GM23338 (cell line): Measurements from ENCODE around the gene CLCN6. TPM values are rescaled to one million over a fixed set of nuclear protein-coding genes. Genes with fewer than 3 reads are reported as not detected.
A peak's percentile ranks its signal among the peaks of the same experiment; 100 is the strongest.

Experiments
- ATAC-seq: fragments of 200-7000 bp; cut with Tn5 transposase; 3 replicates; pipeline ENCODE4 v1.9.1; 2020
- DNase-seq: peaks from one replicate; pipeline ENCODE4 v3.0.0-alpha.2; 2015; ENCODE audit warnings: low spot score
- H2AFZ ChIP-seq: fragments of 200-600 bp; sonication (generic); 2 replicates; pipeline ENCODE4 v1.8.0; 2016; ENCODE audit warnings: antibody characterized with exemption, mild to moderate bottlenecking, moderate library complexity
- H3F3A ChIP-seq: fragments of 200-600 bp; sonication (generic); replicated peaks from 2 replicates; pipeline ENCODE4 v1.8.0; 2017; ENCODE audit warnings: antibody characterized with exemption, mixed run types, low read depth
- H3K27ac ChIP-seq: fragments of 200-600 bp; sonication (generic); 2 replicates; pipeline ENCODE4 v1.6.1; 2016; ENCODE audit warnings: low read depth
- H3K27me3 ChIP-seq: fragments of 200-600 bp; sonication (generic); 2 replicates; pipeline ENCODE4 v1.8.0; 2016; ENCODE audit warnings: mild to moderate bottlenecking, mixed run types, moderate library complexity; ENCODE audit not compliant: insufficient read depth
- H3K36me3 ChIP-seq: fragments of 200-600 bp; sonication (generic); 2 replicates; pipeline ENCODE4 v1.8.0; 2016; ENCODE audit warnings: mild to moderate bottlenecking; ENCODE audit not compliant: insufficient read depth
- H3K4me1 ChIP-seq: fragments of 200-600 bp; sonication (generic); 2 replicates; pipeline ENCODE4 v1.8.0; 2016; ENCODE audit warnings: mild to moderate bottlenecking, moderate library complexity; ENCODE audit not compliant: insufficient read depth
- H3K4me2 ChIP-seq: fragments of 200-600 bp; sonication (generic); 2 replicates; pipeline ENCODE4 v1.7.1; 2017; ENCODE audit warnings: mixed run types
- H3K4me3 ChIP-seq: fragments of 200-600 bp; sonication (generic); 2 replicates; pipeline ENCODE4 v1.6.1; 2016; ENCODE audit warnings: mixed run types
- H3K79me2 ChIP-seq: fragments of 200-600 bp; sonication (generic); replicated peaks from 2 replicates; pipeline ENCODE4 v1.8.0; 2017; ENCODE audit warnings: mild to moderate bottlenecking; ENCODE audit not compliant: insufficient read depth
- H3K9me2 ChIP-seq: fragments of 200-600 bp; sonication (generic); 2 replicates; pipeline ENCODE4 v1.8.0; 2017; ENCODE audit not compliant: insufficient read depth
- H4K20me1 ChIP-seq: fragments of 200-600 bp; sonication (generic); replicated peaks from 2 replicates; pipeline ENCODE4 v1.8.0; 2017; ENCODE audit warnings: mild to moderate bottlenecking; ENCODE audit not compliant: insufficient read depth
- H3K27ac Mint-ChIP-seq: 2 replicates; pipeline ENCODE4 v1.8.0; 2020; ENCODE audit warnings: inconsistent platforms, mild to moderate bottlenecking, moderate library complexity, mixed read lengths
- H3K27me3 Mint-ChIP-seq: 3 replicates; pipeline ENCODE4 v1.8.0; 2022; ENCODE audit warnings: low read depth, mild to moderate bottlenecking, moderate library complexity, mixed read lengths, inconsistent platforms; ENCODE audit not compliant: insufficient read depth, poor library complexity
- H3K36me3 Mint-ChIP-seq: 3 replicates; pipeline ENCODE4 v1.8.0; 2021; ENCODE audit warnings: low read depth, mild to moderate bottlenecking, inconsistent platforms, moderate library complexity, mixed read lengths
- H3K4me1 Mint-ChIP-seq: 3 replicates; pipeline ENCODE4 v1.8.0; 2020; ENCODE audit warnings: mild to moderate bottlenecking, inconsistent platforms, mixed read lengths
- H3K4me3 Mint-ChIP-seq: 3 replicates; pipeline ENCODE4 v1.8.0; 2021; ENCODE audit warnings: moderate library complexity, mild to moderate bottlenecking, inconsistent platforms, mixed read lengths
- H3K9me3 Mint-ChIP-seq: 3 replicates; pipeline ENCODE4 v1.8.0; 2020; ENCODE audit warnings: moderate library complexity, mild to moderate bottlenecking, inconsistent platforms, mixed read lengths
- CREB1 ChIP-seq: fragments of 250-450 bp; sonication (Bioruptor Pico); IDR thresholded peaks from 2 replicates; pipeline ENCODE4 v1.5.0; 2020; ENCODE audit warnings: low read depth, mild to moderate bottlenecking, moderate library complexity
- CTCF ChIP-seq, 2 experiments: fragments of 200-600 bp in 1 of 2; sonication (generic) in 1 of 2; conservative IDR thresholded peaks; 2 replicates each; pipeline versions ENCODE4 v1.5.1 to v1.6.1; 2016 to 2017; ENCODE audit warnings: antibody characterized with exemption in 2 of 2, low read depth in 2 of 2, mild to moderate bottlenecking in 2 of 2, moderate library complexity in 1 of 2
- ETS1 ChIP-seq: IDR thresholded peaks from 2 replicates; pipeline ENCODE4 v1.6.1; 2016; ENCODE audit warnings: antibody characterized with exemption
- EZH2 ChIP-seq: fragments of 200-600 bp; sonication (generic); IDR thresholded peaks from one replicate; pipeline ENCODE4 v1.8.0; 2017; ENCODE audit warnings: antibody characterized with exemption, mild to moderate bottlenecking, low read depth; ENCODE audit not compliant: unreplicated experiment
- EZH2phosphoT487 ChIP-seq: fragments of 200-600 bp; sonication (generic); IDR thresholded peaks from one replicate; pipeline ENCODE4 v1.8.1; 2018; ENCODE audit warnings: antibody characterized with exemption; ENCODE audit not compliant: unreplicated experiment
- JUNB ChIP-seq: IDR thresholded peaks from one replicate; pipeline ENCODE4 v1.6.1; 2016; ENCODE audit warnings: antibody characterized with exemption; ENCODE audit not compliant: unreplicated experiment
- NANOG ChIP-seq: IDR thresholded peaks from 2 replicates; pipeline ENCODE4 v1.6.1; 2016; ENCODE audit warnings: antibody characterized with exemption, borderline replicate concordance
- POLR2AphosphoS5 ChIP-seq: IDR thresholded peaks from 2 replicates; pipeline ENCODE4 v1.6.1; 2016; ENCODE audit warnings: antibody characterized with exemption, low read depth
- REST ChIP-seq: IDR thresholded peaks from one replicate; pipeline ENCODE4 v1.6.1; 2018; ENCODE audit warnings: antibody characterized with exemption; ENCODE audit not compliant: unreplicated experiment
- STAT1 ChIP-seq: IDR thresholded peaks from one replicate; pipeline ENCODE4 v1.6.1; 2016; ENCODE audit warnings: antibody characterized with exemption; ENCODE audit not compliant: unreplicated experiment
- ZNF114 ChIP-seq: fragments of 250-450 bp; sonication (Bioruptor Pico); IDR thresholded peaks from 2 replicates; pipeline ENCODE4 v1.5.0; 2020; ENCODE audit warnings: mild to moderate bottlenecking, moderate library complexity
- ZNF331 ChIP-seq: fragments of 250-450 bp; sonication (Bioruptor Pico); IDR thresholded peaks from 2 replicates; pipeline ENCODE4 v1.5.0; 2020; ENCODE audit warnings: low read depth, mild to moderate bottlenecking, moderate library complexity
- ZNF462 ChIP-seq: fragments of 250-450 bp; sonication (Bioruptor Pico); IDR thresholded peaks from 2 replicates; pipeline ENCODE4 v1.5.0; 2020; ENCODE audit warnings: mild to moderate bottlenecking, moderate library complexity
- polyA plus RNA-seq: library from polyadenylated mRNA; unstranded; fragments of >200 nt; fragmentation: Nextera tagmentation; extraction: Ambion mirVana; gene quantifications from 2 replicates; pipeline ENCODE4 v1.2.1, GENCODE V29; 2016
- total RNA-seq: library from RNA; depleted of rRNA; stranded (reverse); fragments of >200 nt; shearing (Covaris generic); gene quantifications from 2 replicates; pipeline ENCODE4 v1.2.3, GENCODE V29; 2014

CLCN6 gene
- total and polyA plus RNA-seq, 2 experiments from 2014 or later, result 16.0 to 22.6 TPM

- no peak within 1 kb of the TSS for H3K27ac Mint-ChIP-seq
- Histone ChIP-seq H3K79me2 (no peaks in the 10 kb centered on the region), H3K27me3 (peaks cover 27% of the 10 kb centered on the region), H3K4me2 (peak within 1 kb of the TSS; percentile 80), H3K27ac (no peak within 1 kb of the TSS), H3F3A (no peaks in the 10 kb centered on the region), H4K20me1 (no peaks in the 10 kb centered on the region), H3K9me2 (no peaks in the 10 kb centered on the region), H3K4me1 (no peaks in the 10 kb centered on the region), H3K36me3 (no peaks in the 10 kb centered on the region), H3K4me3 (peak within 1 kb of the TSS; percentile 53), H2AFZ (no peak within 1 kb of the TSS)
- H3K4me3 Mint-ChIP-seq, result peak within 1 kb of the TSS; percentile 33; the same call in 2 of the 3 replicates
- H3K4me1 Mint-ChIP-seq, result peaks cover 7% of the 10 kb centered on the region; the same call in 1 of the 3 replicates
- H3K36me3 Mint-ChIP-seq, result no peaks in the 10 kb centered on the region
- DNase-seq (no peak), ATAC-seq (no peak)
- TF ChIP-seq JUNB, result no peak
- no peak for TF ChIP-seq ZNF462 (CRISPR knock-in tag)
- no peak for TF ChIP-seq CTCF (conservative IDR thresholded peaks at IDR 0.05; ENCODE audit: low read depth in 2 of 2)
- no peak for TF ChIP-seq EZH2phosphoT487
- no peak for TF ChIP-seq ZNF331 (CRISPR knock-in tag)
- TF ChIP-seq POLR2AphosphoS5, result no peak
- TF ChIP-seq EZH2, result no peak
- no peak for TF ChIP-seq ETS1
- TF ChIP-seq CREB1 (CRISPR knock-in tag), result no peak
- no peak for TF ChIP-seq ZNF114
- no peak for TF ChIP-seq NANOG
- no peak for TF ChIP-seq STAT1
- TF ChIP-seq REST, result no peak
- no peaks in the 10 kb centered on the region for H3K9me3 Mint-ChIP-seq
- H3K27me3 Mint-ChIP-seq, result peaks cover 22% of the 10 kb centered on the region
These were observed 52.6 kb downstream of the CLCN6 start, which contains the start of gene NPPB for GRCh38 chr1:11858613-11858967. Gene NPPB, minus strand, starts transcription at chr1:11858945. Its CDS starts 112 bp downstream, at chr1:11858833.
